Panc1 (cell line): ENCODE data around the gene ATP2B2. TPM values are rescaled to one million over a fixed set of nuclear protein-coding genes. Genes with fewer than 3 reads are reported as not detected.

Experiments used
- ATAC-seq: fragments of 200-7000 bp; cut with Tn5 transposase; 2 replicates; pipeline ENCODE4 v1.9.1; 2020; ENCODE audit warnings: mild to moderate bottlenecking, moderate library complexity
- BruUV-seq: library from RNA; stranded (reverse); fragments of 400-500 nt; replicated peaks from 2 replicates; lab custom pipeline; 2021; lab: Mats Ljungman, UMichigan
- CTCF ChIA-PET: fragments of 300-600 bp; sonication (Branson Sonifier 250); formaldehyde crosslinking; loops from one replicate; lab custom pipeline; 2022; ENCODE audit warnings: antibody characterized with exemption; lab: Charles Lee
- POLR2A ChIA-PET: fragments of 300-600 bp; sonication (Branson Sonifier 250); formaldehyde crosslinking; loops from one replicate; lab custom pipeline; 2022; ENCODE audit warnings: antibody characterized with exemption; lab: Charles Lee
- DNase-seq: peaks from one replicate; pipeline ENCODE4 v3.0.0-alpha.2; 2010; ENCODE audit warnings: low read depth, low spot score
- H3K27ac ChIP-seq: 2 replicates; pipeline ENCODE4 v1.5.1; 2011; ENCODE audit warnings: mild to moderate bottlenecking, low read length, inconsistent platforms
- H3K27me3 ChIP-seq: fragments of 200-500 bp; sonication (Bioruptor generic); 2 replicates; pipeline ENCODE4 v1.6.0; 2014; ENCODE audit warnings: low read length, inconsistent platforms; ENCODE audit not compliant: control insufficient read depth, insufficient read depth
- H3K36me3 ChIP-seq: fragments of 200-500 bp; sonication (Bioruptor generic); 2 replicates; pipeline ENCODE4 v1.5.1; 2014; ENCODE audit warnings: inconsistent platforms, mild to moderate bottlenecking, low read length, moderate library complexity; ENCODE audit not compliant: control insufficient read depth, insufficient read depth
- H3K4me1 ChIP-seq: 2 replicates; pipeline ENCODE4 v1.5.1; 2011; ENCODE audit warnings: inconsistent platforms, mild to moderate bottlenecking, low read length, moderate library complexity; ENCODE audit not compliant: control insufficient read depth, insufficient read depth
- H3K4me3 ChIP-seq, 2 experiments: 2 replicates each; pipeline ENCODE4 v1.5.1; 2011 to 2012; ENCODE audit warnings: low read depth in 2 of 2, low read length in 2 of 2, mild to moderate bottlenecking in 2 of 2, inconsistent platforms in 1 of 2, moderate library complexity in 1 of 2
- H3K9me3 ChIP-seq: fragments of 200-500 bp; sonication (Bioruptor generic); 2 replicates; pipeline ENCODE4 v1.5.1; 2014; ENCODE audit warnings: low read depth, mild to moderate bottlenecking, inconsistent platforms, low read length, moderate library complexity; ENCODE audit not compliant: control insufficient read depth, insufficient read depth
- CTCF ChIP-seq: fragments of 450-650 bp; IDR thresholded peaks from 2 replicates; pipeline ENCODE4 v1.5.1; 2017; ENCODE audit warnings: mild to moderate bottlenecking
- POLR2AphosphoS5 ChIP-seq: IDR thresholded peaks from 2 replicates; pipeline ENCODE4 v1.6.1; 2012; ENCODE audit warnings: mild to moderate bottlenecking, low read depth, low read length, moderate library complexity
- REST ChIP-seq, 2 experiments: IDR thresholded peaks; 2 replicates each; pipeline ENCODE4 v1.6.1; 2011 to 2012; ENCODE audit warnings: low read depth in 2 of 2, control low read depth in 1 of 2, low read length in 1 of 2, mild to moderate bottlenecking in 1 of 2, moderate library complexity in 1 of 2; ENCODE audit not compliant: insufficient read depth in 1 of 2
- SIN3A ChIP-seq: IDR thresholded peaks from 2 replicates; pipeline ENCODE4 v1.6.1; 2012; ENCODE audit warnings: low read depth, mild to moderate bottlenecking, low read length, moderate library complexity, borderline replicate concordance; ENCODE audit not compliant: insufficient read depth
- TCF7L2 ChIP-seq: IDR thresholded peaks from 2 replicates; pipeline ENCODE4 v1.6.1; 2011; ENCODE audit warnings: mild to moderate bottlenecking, low read depth, low read length, inconsistent platforms
- in situ Hi-C: cut with HindIII; loops from 2 replicates; pipeline ENCODE4 v1.10.0; 2016; ENCODE audit warnings: low sequenced_read_pairs, low pct_unique_long_range_greater_than_20kb
- intact Hi-C: fragments of 100-400 bp; cut with micrococcal nuclease; formaldehyde crosslinking; loops from one replicate; pipeline ENCODE4 v1.10.0; 2022; ENCODE audit not compliant: unreplicated experiment
- total RNA-seq: library from RNA; stranded (reverse); gene quantifications from one replicate; pipeline ENCODE4 v1.2.1, GENCODE V29; 2021; ENCODE audit not compliant: unreplicated experiment

Gene ATP2B2
- total RNA-seq, 1 experiment from 2014 or later: not detected

- Histone ChIP-seq H3K27ac (no peak overlapping the region), H3K4me1 (no peaks in the 10 kb centered on the region), H3K9me3 (no peaks in the 10 kb centered on the region), H3K4me3 (no peak overlapping the region), H3K36me3 (no peaks in the 10 kb centered on the region), H3K27me3 (no peaks in the 10 kb centered on the region; the same call in 1 of the 2 replicates)
- ChIA-PET CTCF (no interaction called here), POLR2A (no interaction called here)
- BruUV-seq: no TSS peak
- intact Hi-C loops: no loop called here
- DNase-seq (no peak), ATAC-seq (no peak)
- in situ Hi-C loops: no loop called here
- TF ChIP-seq SIN3A: no peak
- TF ChIP-seq REST (IDR thresholded peaks at IDR 0.05; ENCODE audit: insufficient read depth in 1 of 2, low read depth in 2 of 2, low read length in 1 of 2): no peak
- TF ChIP-seq CTCF: no peak
- no peak for TF ChIP-seq POLR2AphosphoS5
- no peak for TF ChIP-seq TCF7L2
Observed at GRCh38 chr3:10456981-10457380, 48.4 kb downstream of the ATP2B2 start.

GRCh38 chr3:10455545-10455914 lies 49.9 kb downstream of the ATP2B2 start:
- intact Hi-C loops (no loop called here), in situ Hi-C loops (no loop called here)
- Histone ChIP-seq H3K36me3 (no peaks in the 10 kb centered on the region), H3K4me1 (no peaks in the 10 kb centered on the region), H3K4me3 (no peak overlapping the region), H3K9me3 (no peaks in the 10 kb centered on the region), H3K27ac (no peak overlapping the region), H3K27me3 (no peaks in the 10 kb centered on the region; the same call in 1 of the 2 replicates)
- BruUV-seq: no TSS peak
- CTCF ChIA-PET: no interaction called here
- ATAC-seq (no peak), DNase-seq (no peak)
- POLR2A ChIA-PET: no interaction called here
- TF ChIP-seq SIN3A (no peak), REST (IDR thresholded peaks at IDR 0.05; ENCODE audit: insufficient read depth in 1 of 2, low read depth in 2 of 2, low read length in 1 of 2) (no peak), CTCF (no peak), TCF7L2 (no peak), POLR2AphosphoS5 (no peak)
